ENCODE data around the gene LZTR1.

- TF ChIP-seq CTCF (IDR thresholded peaks at IDR 0.05) (no peak), POLR2A (IDR thresholded peaks at IDR 0.05) (no peak)
Measured at GRCh38 chr22:20940904-20941385, 41.2 kb upstream of the LZTR1 start.
